Measurements from ENCODE around the gene NANOS2. TPM values are rescaled to one million over a fixed set of nuclear protein-coding genes. Genes with fewer than 3 reads are reported as not detected.

NANOS2 gene
- total and polyA plus RNA-seq, 9 of the 15 experiments (the other 6 are each of a cell fraction or from before 2014, with no cell fraction given) = not detected

DNA sequence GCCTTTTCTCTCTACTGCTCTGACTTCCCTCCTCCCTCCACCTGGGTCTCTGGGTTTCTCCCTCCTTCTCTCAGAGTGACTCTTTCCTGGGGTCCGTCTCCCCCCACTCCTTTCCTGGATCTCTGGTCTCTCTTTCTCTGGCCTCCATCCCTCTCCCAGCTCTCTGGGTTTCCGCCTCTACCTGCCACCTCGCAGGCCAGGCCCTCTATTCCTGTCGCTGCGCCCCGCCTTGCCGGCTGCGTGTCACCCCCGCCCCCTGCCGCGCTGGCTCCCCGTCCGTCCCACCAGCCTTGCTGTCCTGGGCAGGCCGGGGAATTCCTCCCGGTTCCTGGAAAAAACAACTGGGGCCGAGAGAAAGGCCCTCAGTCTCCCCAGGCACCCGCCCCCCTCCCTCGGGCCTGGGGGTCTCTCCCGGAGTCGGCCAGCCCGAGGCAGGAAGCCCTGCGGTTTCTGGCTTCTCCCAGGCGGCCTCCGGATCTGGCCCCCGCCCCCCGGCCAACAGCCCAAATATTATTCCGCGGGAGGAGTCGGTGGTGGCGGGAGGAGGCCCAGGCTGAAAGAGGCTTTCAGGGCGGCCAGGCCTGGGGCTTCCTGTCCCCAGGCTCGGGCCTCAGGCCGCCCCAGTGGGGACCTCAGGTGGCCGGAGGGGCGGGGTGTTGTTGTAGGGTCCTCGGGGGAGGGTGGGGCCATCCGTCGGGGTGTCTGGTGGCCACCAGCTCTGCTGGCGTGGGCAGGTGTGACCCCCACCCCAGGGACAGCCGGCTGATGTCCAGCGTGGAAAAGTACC is 38.0 kb downstream of the NANOS2 start (continued):
- 0 out of 2 replicates have a peak, but pooled peaks have one; percentile 3 for TF ChIP-seq MYC (IDR thresholded peaks at IDR 0.05; ENCODE audit: low read depth, low read length)
- TF ChIP-seq MYC (CRISPR knock-in tag; IDR thresholded peaks at IDR 0.05; ENCODE audit: borderline replicate concordance, low read depth) = no peak
- TF ChIP-seq, protein P1, sequence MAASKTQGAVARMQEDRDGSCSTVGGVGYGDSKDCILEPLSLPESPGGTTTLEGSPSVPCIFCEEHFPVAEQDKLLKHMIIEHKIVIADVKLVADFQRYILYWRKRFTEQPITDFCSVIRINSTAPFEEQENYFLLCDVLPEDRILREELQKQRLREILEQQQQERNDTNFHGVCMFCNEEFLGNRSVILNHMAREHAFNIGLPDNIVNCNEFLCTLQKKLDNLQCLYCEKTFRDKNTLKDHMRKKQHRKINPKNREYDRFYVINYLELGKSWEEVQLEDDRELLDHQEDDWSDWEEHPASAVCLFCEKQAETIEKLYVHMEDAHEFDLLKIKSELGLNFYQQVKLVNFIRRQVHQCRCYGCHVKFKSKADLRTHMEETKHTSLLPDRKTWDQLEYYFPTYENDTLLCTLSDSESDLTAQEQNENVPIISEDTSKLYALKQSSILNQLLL (CRISPR knock-in tag; IDR thresholded peaks at IDR 0.05; ENCODE audit: borderline replicate concordance) = no peak
- no peak for TF ChIP-seq TEAD2 (tag; IDR thresholded peaks at IDR 0.05)
- TF ChIP-seq, protein P2, sequence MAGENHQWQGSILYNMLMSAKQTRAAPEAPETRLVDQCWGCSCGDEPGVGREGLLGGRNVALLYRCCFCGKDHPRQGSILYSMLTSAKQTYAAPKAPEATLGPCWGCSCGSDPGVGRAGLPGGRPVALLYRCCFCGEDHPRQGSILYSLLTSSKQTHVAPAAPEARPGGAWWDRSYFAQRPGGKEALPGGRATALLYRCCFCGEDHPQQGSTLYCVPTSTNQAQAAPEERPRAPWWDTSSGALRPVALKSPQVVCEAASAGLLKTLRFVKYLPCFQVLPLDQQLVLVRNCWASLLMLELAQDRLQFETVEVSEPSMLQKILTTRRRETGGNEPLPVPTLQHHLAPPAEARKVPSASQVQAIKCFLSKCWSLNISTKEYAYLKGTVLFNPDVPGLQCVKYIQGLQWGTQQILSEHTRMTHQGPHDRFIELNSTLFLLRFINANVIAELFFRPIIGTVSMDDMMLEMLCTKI (IDR thresholded peaks at IDR 0.05; ENCODE audit: partially characterized antibody) = no peak
- TF ChIP-seq, protein P3, sequence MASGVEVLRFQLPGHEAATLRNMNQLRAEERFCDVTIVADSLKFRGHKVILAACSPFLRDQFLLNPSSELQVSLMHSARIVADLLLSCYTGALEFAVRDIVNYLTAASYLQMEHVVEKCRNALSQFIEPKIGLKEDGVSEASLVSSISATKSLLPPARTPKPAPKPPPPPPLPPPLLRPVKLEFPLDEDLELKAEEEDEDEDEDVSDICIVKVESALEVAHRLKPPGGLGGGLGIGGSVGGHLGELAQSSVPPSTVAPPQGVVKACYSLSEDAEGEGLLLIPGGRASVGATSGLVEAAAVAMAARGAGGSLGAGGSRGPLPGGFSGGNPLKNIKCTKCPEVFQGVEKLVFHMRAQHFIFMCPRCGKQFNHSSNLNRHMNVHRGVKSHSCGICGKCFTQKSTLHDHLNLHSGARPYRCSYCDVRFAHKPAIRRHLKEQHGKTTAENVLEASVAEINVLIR (CRISPR knock-in tag; IDR thresholded peaks at IDR 0.05) = no peak
- TF ChIP-seq, protein P4, sequence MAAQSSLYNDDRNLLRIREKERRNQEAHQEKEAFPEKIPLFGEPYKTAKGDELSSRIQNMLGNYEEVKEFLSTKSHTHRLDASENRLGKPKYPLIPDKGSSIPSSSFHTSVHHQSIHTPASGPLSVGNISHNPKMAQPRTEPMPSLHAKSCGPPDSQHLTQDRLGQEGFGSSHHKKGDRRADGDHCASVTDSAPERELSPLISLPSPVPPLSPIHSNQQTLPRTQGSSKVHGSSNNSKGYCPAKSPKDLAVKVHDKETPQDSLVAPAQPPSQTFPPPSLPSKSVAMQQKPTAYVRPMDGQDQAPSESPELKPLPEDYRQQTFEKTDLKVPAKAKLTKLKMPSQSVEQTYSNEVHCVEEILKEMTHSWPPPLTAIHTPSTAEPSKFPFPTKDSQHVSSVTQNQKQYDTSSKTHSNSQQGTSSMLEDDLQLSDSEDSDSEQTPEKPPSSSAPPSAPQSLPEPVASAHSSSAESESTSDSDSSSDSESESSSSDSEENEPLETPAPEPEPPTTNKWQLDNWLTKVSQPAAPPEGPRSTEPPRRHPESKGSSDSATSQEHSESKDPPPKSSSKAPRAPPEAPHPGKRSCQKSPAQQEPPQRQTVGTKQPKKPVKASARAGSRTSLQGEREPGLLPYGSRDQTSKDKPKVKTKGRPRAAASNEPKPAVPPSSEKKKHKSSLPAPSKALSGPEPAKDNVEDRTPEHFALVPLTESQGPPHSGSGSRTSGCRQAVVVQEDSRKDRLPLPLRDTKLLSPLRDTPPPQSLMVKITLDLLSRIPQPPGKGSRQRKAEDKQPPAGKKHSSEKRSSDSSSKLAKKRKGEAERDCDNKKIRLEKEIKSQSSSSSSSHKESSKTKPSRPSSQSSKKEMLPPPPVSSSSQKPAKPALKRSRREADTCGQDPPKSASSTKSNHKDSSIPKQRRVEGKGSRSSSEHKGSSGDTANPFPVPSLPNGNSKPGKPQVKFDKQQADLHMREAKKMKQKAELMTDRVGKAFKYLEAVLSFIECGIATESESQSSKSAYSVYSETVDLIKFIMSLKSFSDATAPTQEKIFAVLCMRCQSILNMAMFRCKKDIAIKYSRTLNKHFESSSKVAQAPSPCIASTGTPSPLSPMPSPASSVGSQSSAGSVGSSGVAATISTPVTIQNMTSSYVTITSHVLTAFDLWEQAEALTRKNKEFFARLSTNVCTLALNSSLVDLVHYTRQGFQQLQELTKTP (IDR thresholded peaks at IDR 0.05; ENCODE audit: low read depth in 1 of 2, partially characterized antibody in 2 of 2) = peak; percentile 18 to 63
- TF ChIP-seq NFRKB (IDR thresholded peaks at IDR 0.05; ENCODE audit: low read depth) = peak; percentile 91
- no peak for TF ChIP-seq ZNF778 (CRISPR knock-in tag; IDR thresholded peaks at IDR 0.05)
- TF ChIP-seq RBM25 (IDR thresholded peaks at IDR 0.05; ENCODE audit: low read depth, low read length, severe bottlenecking) = no peak
- TF ChIP-seq, protein P5, sequence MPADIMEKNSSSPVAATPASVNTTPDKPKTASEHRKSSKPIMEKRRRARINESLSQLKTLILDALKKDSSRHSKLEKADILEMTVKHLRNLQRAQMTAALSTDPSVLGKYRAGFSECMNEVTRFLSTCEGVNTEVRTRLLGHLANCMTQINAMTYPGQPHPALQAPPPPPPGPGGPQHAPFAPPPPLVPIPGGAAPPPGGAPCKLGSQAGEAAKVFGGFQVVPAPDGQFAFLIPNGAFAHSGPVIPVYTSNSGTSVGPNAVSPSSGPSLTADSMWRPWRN (IDR thresholded peaks at IDR 0.05; ENCODE audit: low read depth) = 0 out of 2 replicates have a peak, but pooled peaks have one; percentile 7
- TF ChIP-seq, protein P6, sequence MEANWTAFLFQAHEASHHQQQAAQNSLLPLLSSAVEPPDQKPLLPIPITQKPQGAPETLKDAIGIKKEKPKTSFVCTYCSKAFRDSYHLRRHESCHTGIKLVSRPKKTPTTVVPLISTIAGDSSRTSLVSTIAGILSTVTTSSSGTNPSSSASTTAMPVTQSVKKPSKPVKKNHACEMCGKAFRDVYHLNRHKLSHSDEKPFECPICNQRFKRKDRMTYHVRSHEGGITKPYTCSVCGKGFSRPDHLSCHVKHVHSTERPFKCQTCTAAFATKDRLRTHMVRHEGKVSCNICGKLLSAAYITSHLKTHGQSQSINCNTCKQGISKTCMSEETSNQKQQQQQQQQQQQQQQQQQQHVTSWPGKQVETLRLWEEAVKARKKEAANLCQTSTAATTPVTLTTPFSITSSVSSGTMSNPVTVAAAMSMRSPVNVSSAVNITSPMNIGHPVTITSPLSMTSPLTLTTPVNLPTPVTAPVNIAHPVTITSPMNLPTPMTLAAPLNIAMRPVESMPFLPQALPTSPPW (CRISPR knock-in tag; IDR thresholded peaks at IDR 0.05) = peak; percentile 87
- no peak for TF ChIP-seq BDP1 (IDR thresholded peaks at IDR 0.05; ENCODE audit: insufficient read depth, insufficient read length)
- no peak for TF ChIP-seq ZNF408 (CRISPR knock-in tag; IDR thresholded peaks at IDR 0.05; ENCODE audit: low read depth)
- no peak for TF ChIP-seq HCFC1 (IDR thresholded peaks at IDR 0.05; ENCODE audit: low read depth, low read length)
- TF ChIP-seq L3MBTL2 (IDR thresholded peaks at IDR 0.05) = peak; percentile 75
- no peak for TF ChIP-seq ZKSCAN8 (CRISPR knock-in tag; IDR thresholded peaks at IDR 0.05)

Measured in K562 (cell line).